ENCODE data around the gene PTPRT.

Gene PTPRT

GRCh38 chr20:42697962-42698361 lies 491.7 kb downstream of the PTPRT start:
- DNase-seq: no peak

GRCh38 chr20:42690842-42691437 lies 498.8 kb downstream of the PTPRT start:
- no peak for DNase-seq

- no peak for DNase-seq
Observed at GRCh38 chr20:42688576-42688975, 501.1 kb downstream of the PTPRT start.

GRCh38 chr20:42686057-42686456 lies 503.6 kb downstream of the PTPRT start:
- DNase-seq: no peak

- no peak for DNase-seq
Observed at GRCh38 chr20:42678895-42679294, 510.8 kb downstream of the PTPRT start.

- no peak for DNase-seq
Observed at GRCh38 chr20:42656130-42656529, 533.6 kb downstream of the PTPRT start.

- no peak for DNase-seq
Observed at GRCh38 chr20:42652266-42652665, 537.4 kb downstream of the PTPRT start.

- DNase-seq: no peak
Observed at GRCh38 chr20:42650191-42650746, 539.4 kb downstream of the PTPRT start.

GRCh38 chr20:42649748-42650147 lies 540.0 kb downstream of the PTPRT start:
- no peak for DNase-seq

- no peak for DNase-seq
Observed at GRCh38 chr20:42646250-42646649, 543.5 kb downstream of the PTPRT start.

- DNase-seq: no peak
Observed at GRCh38 chr20:42641886-42642285, 547.8 kb downstream of the PTPRT start.

- DNase-seq: no peak
Observed at GRCh38 chr20:42639140-42639539, 550.6 kb downstream of the PTPRT start.

- no peak for DNase-seq
Observed at GRCh38 chr20:42635699-42636411, 553.9 kb downstream of the PTPRT start.

GRCh38 chr20:42634156-42634555 lies 555.5 kb downstream of the PTPRT start:
- DNase-seq: no peak

GRCh38 chr20:42628683-42629082 lies 561.0 kb downstream of the PTPRT start:
- DNase-seq: no peak

- DNase-seq: no peak
Observed at GRCh38 chr20:42613076-42613475, 576.6 kb downstream of the PTPRT start.

GRCh38 chr20:42611889-42612837 lies 577.5 kb downstream of the PTPRT start:
- DNase-seq: no peak

- no peak for DNase-seq
Observed at GRCh38 chr20:42611423-42611822, 578.3 kb downstream of the PTPRT start.

- no peak for DNase-seq
Observed at GRCh38 chr20:42610070-42610469, 579.6 kb downstream of the PTPRT start.

- DNase-seq: no peak
Observed at GRCh38 chr20:42609618-42610017, 580.1 kb downstream of the PTPRT start.

- no peak for DNase-seq
Observed at GRCh38 chr20:42604998-42605956, 584.4 kb downstream of the PTPRT start.

- no peak for DNase-seq
Observed at GRCh38 chr20:42603655-42604054, 586.1 kb downstream of the PTPRT start.
